ENCODE results near the gene TAPT1.

- TF ChIP-seq POLR2AphosphoS5 (IDR thresholded peaks at IDR 0.05; ENCODE audit: low read depth, low read length) (no peak), POLR2A (IDR thresholded peaks at IDR 0.05; ENCODE audit: low read depth, low read length) (no peak), TAF1 (IDR thresholded peaks at IDR 0.05; ENCODE audit: low read depth, low read length) (no peak), SPI1 (IDR thresholded peaks at IDR 0.05; ENCODE audit: low read depth, low read length) (no peak), POU2F2 (IDR thresholded peaks at IDR 0.05; ENCODE audit: low read depth, low read length) (no peak)
Measured at GRCh38 chr4:16199093-16199492, 27.2 kb downstream of the TAPT1 start.

Measured in GM12891 (cell line).